Liver (tissue), 3 donors: ENCODE data around the gene CUBN.

ENCODE experiments used
- SP1 ChIP-seq: IDR thresholded peaks from 2 replicates; pipeline ENCODE4 v1.6.1; 2018; ENCODE audit warnings: antibody characterized with exemption, mild to moderate bottlenecking
- TAF1 ChIP-seq: conservative IDR thresholded peaks from 2 replicates; pipeline ENCODE4 v1.6.1; 2016; ENCODE audit warnings: antibody characterized with exemption, mild to moderate bottlenecking
- TF ChIP-seq, protein P1 (sequence below): fragments of 150-350 bp; IDR thresholded peaks from 2 replicates; pipeline ENCODE4 v1.5.1; 2017; ENCODE audit warnings: improper control_type of control experiment, low read depth, low read length; ENCODE audit not compliant: missing input control
- donor health status: healthy.
- donor health status: healthy.

DNA sequence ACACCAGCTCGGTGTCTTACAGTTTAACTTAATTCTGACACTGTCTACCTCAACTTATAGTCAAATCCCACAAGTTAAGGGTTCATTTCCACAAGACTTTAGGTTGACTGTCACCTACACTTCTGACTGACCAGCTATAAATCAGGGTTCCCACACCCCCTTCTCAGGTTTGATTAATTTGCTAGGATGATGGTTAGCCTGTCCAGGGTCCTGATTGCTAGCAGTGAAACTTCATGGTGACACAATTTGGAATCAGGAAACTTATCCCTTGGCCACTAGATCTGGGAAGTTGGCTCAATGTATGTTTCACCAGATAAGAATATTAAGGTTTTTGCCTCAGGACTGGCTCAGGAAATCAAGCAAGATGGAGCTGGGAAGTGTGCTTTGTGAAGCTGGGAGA, 309.6 kb downstream of the CUBN start:
- TF ChIP-seq, protein P1, sequence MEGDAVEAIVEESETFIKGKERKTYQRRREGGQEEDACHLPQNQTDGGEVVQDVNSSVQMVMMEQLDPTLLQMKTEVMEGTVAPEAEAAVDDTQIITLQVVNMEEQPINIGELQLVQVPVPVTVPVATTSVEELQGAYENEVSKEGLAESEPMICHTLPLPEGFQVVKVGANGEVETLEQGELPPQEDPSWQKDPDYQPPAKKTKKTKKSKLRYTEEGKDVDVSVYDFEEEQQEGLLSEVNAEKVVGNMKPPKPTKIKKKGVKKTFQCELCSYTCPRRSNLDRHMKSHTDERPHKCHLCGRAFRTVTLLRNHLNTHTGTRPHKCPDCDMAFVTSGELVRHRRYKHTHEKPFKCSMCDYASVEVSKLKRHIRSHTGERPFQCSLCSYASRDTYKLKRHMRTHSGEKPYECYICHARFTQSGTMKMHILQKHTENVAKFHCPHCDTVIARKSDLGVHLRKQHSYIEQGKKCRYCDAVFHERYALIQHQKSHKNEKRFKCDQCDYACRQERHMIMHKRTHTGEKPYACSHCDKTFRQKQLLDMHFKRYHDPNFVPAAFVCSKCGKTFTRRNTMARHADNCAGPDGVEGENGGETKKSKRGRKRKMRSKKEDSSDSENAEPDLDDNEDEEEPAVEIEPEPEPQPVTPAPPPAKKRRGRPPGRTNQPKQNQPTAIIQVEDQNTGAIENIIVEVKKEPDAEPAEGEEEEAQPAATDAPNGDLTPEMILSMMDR: no peak
- no peak for TF ChIP-seq SP1
- no peak for TF ChIP-seq TAF1
